Muscle of back (tissue), 11 donors: ENCODE results near the gene PLEKHM1. TPM values are rescaled to one million over a fixed set of nuclear protein-coding genes. Genes with fewer than 3 reads are reported as not detected.

Experiments used
- DNase-seq, 3 donors: peaks; one replicate each; pipeline versions ENCODE4 v3.0.0 to v3.0.0-alpha.2; 2013
- polyA plus RNA-seq, 10 donors: library from polyadenylated mRNA; unstranded; fragments of 120-200 nt; gene quantifications; one replicate each; pipeline ENCODE4 v1.2.1, GENCODE V29; 2013; ENCODE audit not compliant: insufficient read length in 10 of 10

The PLEKHM1 gene
- polyA plus RNA-seq, 10 donors: 7.1 to 14.8 (median 10.7) TPM

GRCh38 chr17:45398800-45399199 is 91.7 kb downstream of the PLEKHM1 start:
- no peak for DNase-seq

- DNase-seq: no peak
Measured at GRCh38 chr17:45397796-45398195, 92.7 kb downstream of the PLEKHM1 start.

- no peak for DNase-seq
Measured at GRCh38 chr17:45396496-45397205, 93.9 kb downstream of the PLEKHM1 start.

- DNase-seq: peak in 1 of 3 donors; percentile 34
Measured at GRCh38 chr17:45395569-45396415, 94.7 kb downstream of the PLEKHM1 start.

- peak; percentile 88 to 96 (median 89) for DNase-seq
Measured at GRCh38 chr17:45394913-45395568, 95.5 kb downstream of the PLEKHM1 start.

- no peak for DNase-seq
Measured at GRCh38 chr17:45394564-45394912, 96.0 kb downstream of the PLEKHM1 start.

GRCh38 chr17:45394091-45394490 is 96.4 kb downstream of the PLEKHM1 start:
- peak in 1 of 3 donors; percentile 30 for DNase-seq

- DNase-seq: no peak
Measured at GRCh38 chr17:45393411-45393810, 97.1 kb downstream of the PLEKHM1 start.

GRCh38 chr17:45391918-45392317 is 98.6 kb downstream of the PLEKHM1 start:
- DNase-seq: no peak

- no peak for DNase-seq
Measured at GRCh38 chr17:45391291-45391690, 99.2 kb downstream of the PLEKHM1 start.

- no peak for DNase-seq
Measured at GRCh38 chr17:45389354-45389753, 101.2 kb downstream of the PLEKHM1 start.

GRCh38 chr17:45388604-45389325 is 101.8 kb downstream of the PLEKHM1 start:
- peak in 1 of 3 donors; percentile 31 for DNase-seq

- DNase-seq: no peak
Measured at GRCh38 chr17:45387739-45388138, 102.8 kb downstream of the PLEKHM1 start.

GRCh38 chr17:45386178-45386577 is 104.3 kb downstream of the PLEKHM1 start:
- no peak for DNase-seq

Other genes with a start within 250 kb of the PLEKHM1 start
- under 1 TPM in 1 of 10 donors, not detected in 9; 0.14 TPM for gene SPATA32, start 228.6 kb downstream of the PLEKHM1 start, polyA plus RNA-seq
- 1 to 10 TPM; 5.3 to 8.9 (median 8.0) TPM for gene MAP3K14, start 173.7 kb downstream of the PLEKHM1 start, polyA plus RNA-seq
- 10 to 100 TPM in 5 of 10 donors, 1 to 10 TPM in 5; 7.4 to 14.8 (median 10.0) TPM for gene ARHGAP27, start 57.9 kb downstream of the PLEKHM1 start, polyA plus RNA-seq